Thymus (tissue), 11 donors: ENCODE results near the gene ABCC9. TPM values are rescaled to one million over a fixed set of nuclear protein-coding genes. Genes with fewer than 3 reads are reported as not detected.

ENCODE experiments used
- DNase-seq, 9 donors: peaks; one replicate each; pipeline ENCODE4 v3.0.0-alpha.2; 2013; ENCODE audit warnings: low spot score in 9 of 9, low read depth in 6 of 9, missing footprints in 1 of 9
- H3K27ac ChIP-seq, 2 donors: one replicate each; pipeline ENCODE4 v1.5.1; 2013; ENCODE audit warnings: control low read depth in 1 of 2, low read depth in 1 of 2, low read length in 1 of 2, mild to moderate bottlenecking in 1 of 2, moderate library complexity in 1 of 2
- H3K27me3 ChIP-seq, 2 donors: one replicate each; pipeline ENCODE4 v1.5.1; 2013; ENCODE audit warnings: low read length in 1 of 2; ENCODE audit not compliant: control insufficient read depth in 2 of 2, insufficient read depth in 1 of 2
- H3K36me3 ChIP-seq, 2 donors: one replicate each; pipeline ENCODE4 v1.5.1; 2013; ENCODE audit warnings: low read length in 1 of 2, mild to moderate bottlenecking in 1 of 2, moderate library complexity in 1 of 2; ENCODE audit not compliant: control insufficient read depth in 2 of 2, insufficient read depth in 2 of 2
- H3K4me1 ChIP-seq, 2 donors: one replicate each; pipeline ENCODE4 v1.5.1; 2013; ENCODE audit warnings: low read length in 2 of 2; ENCODE audit not compliant: control insufficient read depth in 2 of 2, insufficient read depth in 2 of 2
- H3K4me3 ChIP-seq, 2 donors: one replicate each; pipeline ENCODE4 v1.5.1; 2013; ENCODE audit warnings: low read length in 2 of 2, control low read depth in 1 of 2, mild to moderate bottlenecking in 1 of 2
- H3K9me3 ChIP-seq, 2 donors: one replicate each; pipeline ENCODE4 v1.5.1; 2013; ENCODE audit warnings: low read length in 1 of 2, mild to moderate bottlenecking in 1 of 2; ENCODE audit not compliant: control insufficient read depth in 2 of 2, insufficient read depth in 1 of 2
- WGBS: extraction: QIAGEN DNeasy Blood & Tissue Kit; methylation state at CpG from one replicate; pipeline ENCODE4 v1.1.7; 2013; 5-methylcytosine and 5-hydroxymethylcytosine counted together
- polyA plus RNA-seq: library from polyadenylated mRNA; stranded (reverse); fragments of 200-250 nt; gene quantifications from one replicate; pipeline ENCODE4 v1.2.3, GENCODE V29; 2013
- total RNA-seq: library from RNA; stranded (reverse); fragments of 120-200 nt; gene quantifications from one replicate; pipeline ENCODE4 v1.2.4, GENCODE V29; 2013
- donor health status: healthy.

The ABCC9 gene
- total and polyA plus RNA-seq, 2 donors = 1.5 to 4.4 TPM

DNA sequence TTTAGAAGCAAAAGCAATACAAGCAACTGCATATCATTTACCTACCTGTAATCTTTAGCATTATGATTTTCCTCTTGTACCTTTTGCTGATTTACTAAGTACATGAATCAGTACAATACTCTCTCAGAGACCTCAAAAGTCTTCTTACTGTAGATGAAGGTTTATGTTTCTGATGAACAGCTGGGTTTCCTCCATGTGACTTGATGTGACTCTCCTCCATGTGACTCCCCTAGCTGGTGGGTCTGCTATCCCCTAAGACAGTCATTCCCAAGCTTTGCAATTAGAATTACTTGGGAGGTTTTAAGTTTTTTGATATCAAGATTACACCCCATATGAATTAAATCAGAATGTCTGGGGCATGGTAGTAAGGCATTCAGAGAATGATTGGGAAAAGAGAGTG, 32.0 kb upstream of the ABCC9 start:
- no peak overlapping the region for H3K27ac ChIP-seq
- no peak for DNase-seq
- H3K9me3 ChIP-seq = no peaks in the 10 kb centered on the region
- H3K4me3 ChIP-seq = no peak overlapping the region
- H3K4me1 ChIP-seq = no peaks in the 10 kb centered on the region
- H3K36me3 ChIP-seq = no peaks in the 10 kb centered on the region
- no peaks in the 10 kb centered on the region for H3K27me3 ChIP-seq

DNA sequence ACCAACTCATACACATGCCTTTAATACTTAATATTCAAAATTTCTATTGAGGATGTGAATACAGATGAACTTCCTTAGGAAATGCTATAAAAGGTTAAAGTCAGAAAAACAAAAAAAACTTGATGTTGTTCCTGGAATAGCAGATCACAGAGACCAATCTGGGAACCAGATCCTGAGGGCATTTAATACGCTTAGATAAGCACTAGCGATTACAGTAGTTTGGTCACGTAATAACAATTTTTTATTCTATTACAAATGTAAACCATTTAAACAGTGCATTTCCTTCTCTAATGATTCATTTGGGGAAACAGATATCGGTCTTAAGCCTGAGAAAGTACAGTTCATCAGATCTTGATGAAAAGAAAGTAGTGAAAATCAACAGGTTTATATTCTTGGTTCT, 30.8 kb upstream of the ABCC9 start:
- H3K9me3 ChIP-seq = no peaks in the 10 kb centered on the region
- DNase-seq = no peak
- H3K27me3 ChIP-seq = no peaks in the 10 kb centered on the region
- no peak overlapping the region for H3K4me3 ChIP-seq
- H3K4me1 ChIP-seq = no peaks in the 10 kb centered on the region
- no peaks in the 10 kb centered on the region for H3K36me3 ChIP-seq
- no peak overlapping the region for H3K27ac ChIP-seq
- WGBS = 94% methylated on average over 4 of the region's 4 CpGs

DNA sequence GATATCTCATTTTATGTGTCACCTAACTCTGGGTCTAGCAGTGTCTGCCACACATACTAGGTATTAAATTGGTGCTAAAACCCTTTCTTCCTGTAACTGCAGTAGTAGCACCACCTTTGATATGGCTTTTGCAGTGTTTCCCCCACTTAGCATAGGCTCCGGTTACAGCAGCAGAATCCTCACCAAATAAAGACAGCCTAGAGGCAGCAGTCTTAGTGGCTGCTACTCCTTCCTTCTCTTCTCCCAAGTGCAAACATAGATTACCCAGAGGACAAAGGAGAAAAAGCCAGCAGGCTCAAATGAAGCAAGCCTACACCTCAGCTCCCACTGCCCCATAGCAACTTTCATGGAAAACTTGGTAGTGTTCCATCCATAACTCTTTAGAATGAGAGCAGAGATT, 30.1 kb upstream of the ABCC9 start:
- Histone ChIP-seq H3K36me3 (no peaks in the 10 kb centered on the region), H3K27ac (no peak overlapping the region), H3K9me3 (no peaks in the 10 kb centered on the region), H3K4me3 (no peak overlapping the region), H3K4me1 (no peaks in the 10 kb centered on the region), H3K27me3 (no peaks in the 10 kb centered on the region)
- no peak for DNase-seq
- WGBS = 21% methylated on average over 1 of the region's 1 CpG

DNA sequence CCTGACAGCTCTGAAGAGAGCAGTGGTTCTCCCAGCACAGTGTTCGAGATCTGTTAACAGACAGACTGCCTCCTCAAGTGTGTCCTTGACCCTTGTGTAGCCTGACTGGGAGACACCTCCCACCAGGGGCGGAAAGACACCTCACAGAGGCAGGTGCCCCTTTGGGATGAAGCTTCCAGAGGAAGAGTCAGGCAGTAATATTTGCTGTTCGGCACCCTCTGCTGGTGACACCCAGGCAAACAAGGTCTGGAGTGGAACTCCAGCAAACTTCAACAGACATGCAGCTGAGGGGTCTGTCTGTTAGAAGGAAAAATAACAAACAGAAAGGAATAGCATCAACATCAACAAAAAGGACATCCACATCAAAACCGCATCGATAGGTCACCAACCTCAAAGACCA, 21.6 kb upstream of the ABCC9 start:
- Histone ChIP-seq H3K4me3 (no peak overlapping the region), H3K36me3 (no peaks in the 10 kb centered on the region), H3K4me1 (no peaks in the 10 kb centered on the region), H3K27ac (no peak overlapping the region), H3K27me3 (no peaks in the 10 kb centered on the region), H3K9me3 (peaks cover 0 to 6% of the 10 kb centered on the region in 2 donors)
- no peak for DNase-seq
- WGBS = 96% methylated on average over 5 of the region's 5 CpGs

DNA sequence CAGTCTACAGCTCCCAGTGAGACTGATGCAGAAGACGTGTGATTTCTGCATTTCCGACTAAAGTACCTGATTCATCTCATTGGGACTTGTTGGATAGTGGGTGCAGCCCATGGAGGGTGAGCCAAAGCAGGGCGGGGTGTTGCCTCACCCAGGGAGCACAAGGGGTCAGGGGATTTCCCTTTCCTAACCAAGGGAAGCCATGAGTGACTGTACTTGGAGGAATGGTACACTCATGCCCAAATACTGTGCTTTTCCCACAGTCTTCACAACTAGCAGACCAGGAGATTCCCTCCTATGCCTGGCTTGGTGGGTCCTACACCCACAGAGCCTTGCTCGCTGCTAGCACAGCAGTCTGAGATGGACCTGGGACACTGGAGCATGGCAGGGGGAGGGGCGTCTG, 21.0 kb upstream of the ABCC9 start:
- 93% methylated on average over 5 of the region's 5 CpGs for WGBS
- Histone ChIP-seq H3K9me3 (peaks cover 0 to 6% of the 10 kb centered on the region in 2 donors), H3K4me3 (no peak overlapping the region), H3K4me1 (no peaks in the 10 kb centered on the region), H3K27me3 (no peaks in the 10 kb centered on the region), H3K27ac (no peak overlapping the region), H3K36me3 (no peaks in the 10 kb centered on the region)
- DNase-seq = no peak

DNA sequence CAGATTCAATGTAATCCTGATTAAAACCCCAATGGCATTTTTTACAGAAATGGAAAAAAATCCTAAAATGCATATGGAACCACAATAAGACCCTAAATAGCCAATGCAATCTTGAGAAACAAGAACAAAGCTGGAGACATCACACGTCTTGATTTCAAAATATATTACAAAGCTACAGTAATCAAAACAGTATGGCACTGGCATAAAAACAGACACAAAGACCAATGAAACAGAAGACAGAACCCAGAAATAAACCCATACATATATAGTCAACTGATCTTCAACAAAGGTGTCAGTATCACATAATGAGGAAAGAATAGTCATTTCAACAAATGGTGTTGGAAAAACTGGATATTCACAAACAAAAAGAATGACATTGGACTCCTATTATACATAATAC, 9.4 kb upstream of the ABCC9 start:
- Histone ChIP-seq H3K9me3 (no peaks in the 10 kb centered on the region), H3K4me3 (no peak overlapping the region), H3K27me3 (no peaks in the 10 kb centered on the region), H3K36me3 (no peaks in the 10 kb centered on the region), H3K4me1 (no peaks in the 10 kb centered on the region), H3K27ac (no peak overlapping the region)
- WGBS = 94% methylated on average over 1 of the region's 1 CpG
- DNase-seq = no peak

DNA sequence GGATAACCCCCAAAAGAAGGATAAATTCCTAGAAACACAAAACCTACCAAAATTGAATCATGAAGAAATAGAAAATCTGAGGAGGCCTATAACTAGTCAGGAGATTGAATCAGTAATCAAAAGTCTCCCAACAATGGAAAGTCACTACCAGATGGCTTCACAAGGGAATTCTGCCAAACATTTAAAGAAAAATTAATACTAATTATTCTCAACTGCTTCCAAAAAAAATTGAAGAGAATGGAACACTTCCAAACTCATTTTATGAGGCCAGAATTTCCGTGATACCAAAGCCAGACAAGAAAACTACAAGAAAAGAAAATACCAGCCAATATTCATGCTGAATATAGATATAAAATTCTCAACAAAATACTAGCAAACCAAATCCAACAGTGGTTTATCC, 7.8 kb upstream of the ABCC9 start:
- Histone ChIP-seq H3K4me1 (no peaks in the 10 kb centered on the region), H3K36me3 (no peaks in the 10 kb centered on the region), H3K9me3 (no peaks in the 10 kb centered on the region), H3K4me3 (no peak overlapping the region), H3K27ac (no peak overlapping the region), H3K27me3 (no peaks in the 10 kb centered on the region)
- DNase-seq = no peak
- 94% methylated on average over 1 of the region's 1 CpG for WGBS

DNA sequence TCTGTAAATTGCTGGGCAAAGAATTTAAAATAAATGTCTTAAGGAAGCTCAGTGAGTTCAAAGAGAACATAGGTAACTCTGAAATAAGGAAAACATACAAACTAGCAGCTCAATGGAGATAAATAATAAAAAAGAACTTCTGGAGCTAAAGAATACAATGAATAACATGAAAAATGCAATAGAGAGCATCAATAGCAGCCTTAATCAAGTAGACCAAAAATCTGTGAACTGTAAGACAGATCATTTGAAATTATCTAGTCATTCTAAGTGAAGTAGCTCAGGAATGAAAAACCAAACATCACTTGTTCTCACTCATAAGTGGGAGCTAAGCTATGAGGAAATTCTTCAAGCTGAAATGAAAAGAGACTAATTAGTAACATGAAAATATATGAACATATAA, 5.8 kb upstream of the ABCC9 start:
- H3K9me3 ChIP-seq = peaks cover 1 to 3% of the 10 kb centered on the region in 2 donors

DNA sequence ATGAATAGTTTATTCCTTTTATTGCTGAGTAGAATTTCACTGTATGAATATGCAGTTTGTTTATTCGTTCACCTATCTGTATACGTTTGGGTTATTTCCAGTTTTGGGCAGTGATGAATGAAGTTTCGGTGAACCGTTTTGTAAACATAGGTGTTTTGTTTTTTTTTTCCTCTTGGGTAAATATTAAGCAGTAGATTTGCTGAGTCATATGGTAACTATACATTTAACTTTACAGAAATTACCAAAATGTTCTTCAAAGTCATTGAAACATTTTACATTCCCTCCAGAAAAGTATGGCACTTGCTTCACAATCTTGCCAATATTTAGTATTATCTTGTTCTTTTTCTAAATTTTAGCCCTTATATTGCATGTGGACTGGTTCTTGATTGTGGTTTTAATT, 3.8 kb upstream of the ABCC9 start:
- Histone ChIP-seq H3K4me1 (no peaks in the 10 kb centered on the region), H3K9me3 (peaks cover 1 to 3% of the 10 kb centered on the region in 2 donors), H3K27me3 (peaks cover 24 to 31% of the 10 kb centered on the region in 2 donors), H3K27ac (no peak overlapping the region), H3K4me3 (no peak overlapping the region), H3K36me3 (no peaks in the 10 kb centered on the region)
- DNase-seq = no peak
- 96% methylated on average over 4 of the region's 4 CpGs for WGBS

More for the DNA sequence above, 5.8 kb upstream of the ABCC9 start:
- Histone ChIP-seq H3K4me3 (no peak overlapping the region), H3K4me1 (no peaks in the 10 kb centered on the region), H3K27me3 (peaks cover 8 to 11% of the 10 kb centered on the region in 2 donors), H3K36me3 (no peaks in the 10 kb centered on the region), H3K27ac (no peak overlapping the region)
- no peak for DNase-seq

DNA sequence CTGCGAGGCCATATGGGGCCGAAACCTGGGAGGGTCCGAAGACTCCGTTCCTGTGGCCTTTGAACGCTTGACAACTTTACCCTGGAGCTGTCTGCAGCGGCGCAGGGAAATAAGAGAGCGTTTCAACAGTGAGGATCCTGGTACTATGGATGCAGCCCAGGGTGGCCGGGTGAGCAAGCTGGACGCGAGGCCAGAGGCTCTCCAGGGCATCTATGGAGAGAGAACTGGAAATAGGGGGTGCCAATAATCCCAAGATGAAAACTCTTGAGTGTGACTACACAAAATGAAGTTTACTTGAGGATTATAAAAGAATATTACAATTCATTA, 1.1 kb upstream of the ABCC9 start:
- H3K27ac ChIP-seq = no peak overlapping the region
- WGBS = 37% methylated on average over 11 of the region's 11 CpGs

More for the DNA sequence above, 1.1 kb upstream of the ABCC9 start:
- H3K9me3 ChIP-seq = peaks cover 1 to 3% of the 10 kb centered on the region in 2 donors
- H3K27me3 ChIP-seq = peaks cover 32 to 42% of the 10 kb centered on the region in 2 donors
- no peaks in the 10 kb centered on the region for H3K36me3 ChIP-seq
- no peak overlapping the region for H3K4me3 ChIP-seq
- DNase-seq = no peak
- H3K4me1 ChIP-seq = no peaks in the 10 kb centered on the region
